ENCODE results near the gene FASLG. TPM values are rescaled to one million over a fixed set of nuclear protein-coding genes. Genes with fewer than 3 reads are reported as not detected.
A peak's percentile ranks its signal among the peaks of the same experiment; 100 is the strongest.
"Not testable (repeated sequence)": the region's sequence is repeated elsewhere in the genome, so short reads cannot be mapped to it uniquely, and the experiment has no call there.

Gene FASLG, protein sequence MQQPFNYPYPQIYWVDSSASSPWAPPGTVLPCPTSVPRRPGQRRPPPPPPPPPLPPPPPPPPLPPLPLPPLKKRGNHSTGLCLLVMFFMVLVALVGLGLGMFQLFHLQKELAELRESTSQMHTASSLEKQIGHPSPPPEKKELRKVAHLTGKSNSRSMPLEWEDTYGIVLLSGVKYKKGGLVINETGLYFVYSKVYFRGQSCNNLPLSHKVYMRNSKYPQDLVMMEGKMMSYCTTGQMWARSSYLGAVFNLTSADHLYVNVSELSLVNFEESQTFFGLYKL
- total RNA-seq = 0.16 TPM
- long read RNA-seq = 0 reads

DNA sequence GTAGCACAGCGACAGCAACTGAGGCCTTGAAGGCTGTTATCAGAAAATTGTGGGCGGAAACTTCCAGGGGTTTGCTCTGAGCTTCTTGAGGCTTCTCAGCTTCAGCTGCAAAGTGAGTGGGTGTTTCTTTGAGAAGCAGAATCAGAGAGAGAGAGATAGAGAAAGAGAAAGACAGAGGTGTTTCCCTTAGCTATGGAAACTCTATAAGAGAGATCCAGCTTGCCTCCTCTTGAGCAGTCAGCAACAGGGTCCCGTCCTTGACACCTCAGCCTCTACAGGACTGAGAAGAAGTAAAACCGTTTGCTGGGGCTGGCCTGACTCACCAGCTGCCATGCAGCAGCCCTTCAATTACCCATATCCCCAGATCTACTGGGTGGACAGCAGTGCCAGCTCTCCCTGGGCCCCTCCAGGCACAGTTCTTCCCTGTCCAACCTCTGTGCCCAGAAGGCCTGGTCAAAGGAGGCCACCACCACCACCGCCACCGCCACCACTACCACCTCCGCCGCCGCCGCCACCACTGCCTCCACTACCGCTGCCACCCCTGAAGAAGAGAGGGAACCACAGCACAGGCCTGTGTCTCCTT, at the start of gene FASLG:
FASLG (plus strand) TSS at position 233 of the 583 bp plus-strand sequence; CDS start at position 332, 99 bp downstream.
- DNase-seq (ENCODE audit: missing footprints) (peak; percentile 66), ATAC-seq (no peak)
- intact Hi-C loops (cut with DNase I) = no loop called here

DNA sequence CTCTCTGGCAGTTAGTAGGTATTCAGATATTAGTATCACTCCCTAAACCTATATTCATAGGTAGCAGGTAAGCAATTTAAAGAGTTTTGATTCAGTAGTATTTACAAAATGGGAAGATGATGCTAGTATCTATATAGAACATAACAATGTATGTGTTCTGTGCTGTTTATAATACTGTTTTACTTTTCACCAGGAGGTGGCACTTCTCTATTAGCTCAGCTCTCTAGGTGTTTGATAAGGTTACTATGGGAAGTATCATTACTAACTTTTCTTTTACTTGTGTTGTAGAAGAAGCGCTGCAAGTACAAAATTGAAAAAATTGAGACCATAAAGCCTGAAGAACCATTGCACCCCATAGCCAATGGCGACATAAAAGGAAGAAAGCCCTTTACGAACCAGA, 49.4 kb upstream of the FASLG start:
- ATAC-seq (no peak), DNase-seq (ENCODE audit: missing footprints) (no peak)
- intact Hi-C loops (cut with DNase I) = loop anchor here (1.0 kb wide), 1 partner anchor 110 kb away; no protein-coding TSS in a partner anchor

DNA sequence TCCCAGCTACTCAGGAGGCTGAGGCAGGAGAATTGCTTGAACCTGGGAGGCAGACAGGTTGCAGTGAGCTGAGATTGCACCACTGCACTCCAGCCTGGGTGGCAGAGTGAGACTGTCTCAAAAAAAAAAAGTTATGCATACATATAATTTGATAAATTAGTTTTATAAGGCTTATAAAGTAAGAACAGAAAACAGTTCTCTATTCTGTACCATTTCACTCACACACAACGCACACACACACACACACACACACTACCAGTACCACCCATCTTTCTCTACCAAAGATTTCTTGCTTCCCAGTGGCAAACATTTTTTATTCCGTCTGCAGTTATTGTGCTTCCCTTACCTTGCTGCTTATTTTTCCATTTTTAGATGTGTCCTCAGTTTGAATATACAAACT, 46.4 kb upstream of the FASLG start:
- intact Hi-C loops (cut with DNase I) = no loop called here
- DNase-seq (ENCODE audit: missing footprints) (no peak), ATAC-seq (no peak)

DNA sequence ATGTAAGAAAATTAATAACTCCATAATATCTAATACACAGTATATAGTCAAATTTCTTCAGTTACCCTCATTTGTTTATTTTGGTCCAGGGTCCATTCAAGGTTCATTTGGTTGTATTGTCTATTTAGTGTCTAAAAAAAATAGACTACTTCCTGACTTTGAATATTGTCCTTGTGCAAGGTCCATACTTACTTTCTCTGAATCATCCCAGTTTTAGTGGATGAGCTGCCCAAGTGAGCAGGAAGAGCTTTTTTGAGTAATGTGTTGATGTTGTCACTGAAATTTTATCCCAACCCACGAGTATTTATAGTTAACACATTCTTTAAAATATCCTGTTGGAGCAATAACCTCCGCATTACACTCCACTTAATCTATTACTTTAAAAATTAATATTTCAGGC, 45.6 kb upstream of the FASLG start:
- intact Hi-C loops (cut with DNase I) = no loop called here
- ATAC-seq (no peak), DNase-seq (ENCODE audit: missing footprints) (no peak)

DNA sequence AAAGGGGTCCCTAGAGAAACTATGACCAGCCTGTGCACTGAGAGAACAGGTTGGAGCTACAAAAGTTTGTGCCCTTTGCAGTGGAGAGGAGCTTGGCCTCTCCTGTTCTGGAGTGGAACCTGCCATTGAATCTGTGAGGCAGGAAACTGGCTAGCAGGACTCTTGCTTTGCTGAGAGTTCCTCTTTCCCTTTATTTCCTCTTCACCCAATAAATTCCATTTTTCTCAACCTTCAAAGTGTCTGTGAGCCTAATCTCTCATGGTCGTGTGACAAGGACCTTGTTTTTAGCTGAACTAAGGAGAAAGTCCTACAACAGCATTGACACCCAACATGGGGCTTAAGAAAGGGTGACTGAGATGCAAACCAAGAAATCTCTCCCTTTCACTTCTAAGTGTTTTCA, 42.7 kb upstream of the FASLG start:
- no peak for ATAC-seq
- intact Hi-C loops (cut with DNase I) = no loop called here

DNA sequence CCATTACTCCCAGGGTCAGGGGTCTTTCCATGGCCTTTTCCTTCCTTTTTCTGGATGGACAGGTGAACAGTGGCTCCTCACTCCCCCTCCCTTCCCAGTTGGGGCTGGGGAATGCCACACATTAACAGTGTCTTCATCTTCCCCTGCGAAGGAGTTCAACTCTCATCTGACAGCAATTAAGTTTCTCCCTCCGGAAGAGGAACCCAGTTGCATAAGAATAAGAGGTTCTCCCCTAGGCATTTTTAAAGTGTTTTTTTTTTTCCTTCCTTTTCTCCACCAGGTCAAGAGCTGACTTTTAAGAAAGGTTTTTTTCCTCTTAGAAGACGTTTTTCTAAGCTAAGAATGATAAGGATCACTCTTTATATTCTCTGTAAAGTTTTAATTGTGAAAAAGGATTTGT, 42.3 kb upstream of the FASLG start:
- ATAC-seq (no peak), DNase-seq (ENCODE audit: missing footprints) (no peak)
- intact Hi-C loops (cut with DNase I) = no loop called here

More for the DNA sequence above, 42.7 kb upstream of the FASLG start:
- DNase-seq (ENCODE audit: missing footprints) = no peak

DNA sequence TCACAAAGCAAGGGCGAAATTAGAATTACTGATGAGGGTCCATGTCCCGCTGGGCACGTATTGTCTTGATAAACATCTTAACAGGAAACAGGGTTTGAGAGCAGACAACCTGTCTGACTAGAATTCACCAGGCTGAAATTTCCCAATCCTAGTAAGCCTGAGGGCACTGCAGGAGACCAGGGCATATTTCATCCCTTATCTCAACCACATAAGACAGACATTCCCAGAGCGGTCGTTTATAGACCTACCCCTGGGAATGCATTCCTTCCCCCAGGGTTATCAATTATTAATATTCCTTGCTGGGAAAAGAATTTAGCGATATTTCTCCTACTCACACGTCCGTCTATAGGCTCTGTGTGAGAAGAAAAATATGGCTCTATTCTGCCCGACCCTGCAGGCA, 38.3 kb upstream of the FASLG start:
- ATAC-seq; intact Hi-C loops (cut with DNase I); DNase-seq (ENCODE audit: missing footprints): not testable (repeated sequence)

DNA sequence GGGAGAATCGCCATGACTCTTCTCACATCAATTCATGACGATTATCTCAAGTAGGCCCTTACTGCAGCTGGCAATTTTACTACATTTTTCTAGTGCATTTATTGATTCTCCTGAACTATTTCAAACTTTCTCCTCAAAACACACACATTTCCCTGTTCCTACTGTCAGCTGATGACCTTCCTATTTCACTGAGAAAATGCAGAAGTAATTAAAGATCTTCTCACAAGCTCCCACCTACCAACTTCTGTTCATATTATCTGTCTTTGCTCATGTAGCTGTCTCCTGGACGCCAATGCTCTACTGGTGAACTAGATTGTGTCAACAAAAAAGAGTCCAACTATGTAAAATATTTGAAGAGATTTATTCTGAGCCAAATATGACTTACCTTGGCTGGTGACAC, 36.4 kb upstream of the FASLG start:
- intact Hi-C loops (cut with DNase I) = no loop called here
- DNase-seq (ENCODE audit: missing footprints) = no peak
- ATAC-seq = no peak

DNA sequence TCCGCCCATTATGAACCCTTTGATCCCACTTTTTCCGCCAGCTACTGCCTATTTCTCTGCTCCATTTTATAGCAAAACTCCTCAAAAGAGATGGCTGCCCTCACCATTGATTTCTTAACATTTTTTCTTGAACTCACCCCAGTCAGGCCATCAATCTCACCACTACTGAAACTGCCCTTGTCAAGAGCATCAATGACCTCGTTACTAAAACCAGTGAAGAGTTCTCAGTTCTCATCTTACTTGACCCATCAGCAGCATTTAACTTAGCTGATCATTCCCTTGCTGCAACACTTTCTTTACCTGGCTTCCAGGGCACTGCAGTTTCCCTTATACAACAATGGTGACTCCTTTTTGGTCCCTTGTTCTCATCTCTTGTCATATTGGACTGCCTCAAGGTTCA, 35.2 kb upstream of the FASLG start:
- ATAC-seq = no peak
- intact Hi-C loops (cut with DNase I) = no loop called here
- DNase-seq (ENCODE audit: missing footprints) = no peak

DNA sequence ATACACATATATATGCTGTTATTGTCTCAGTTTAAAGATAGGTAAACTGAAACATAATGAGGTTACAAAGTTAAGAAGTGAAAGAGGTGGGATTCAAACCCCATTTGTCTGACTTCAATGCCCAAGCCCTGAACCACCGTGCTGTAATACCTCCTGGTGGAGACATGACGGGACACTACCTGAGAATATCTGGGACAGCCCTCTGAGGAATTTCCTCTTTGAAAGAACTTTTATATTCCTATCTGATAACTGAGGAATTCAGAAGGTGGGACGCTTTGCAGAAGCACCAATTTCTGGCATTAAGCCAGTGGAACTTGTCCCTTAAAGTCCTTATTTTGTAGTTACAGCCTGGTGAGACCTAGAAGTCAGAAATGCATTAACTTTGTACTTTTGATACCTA, 32.1 kb upstream of the FASLG start:
- ATAC-seq = no peak
- no peak for DNase-seq (ENCODE audit: missing footprints)
- intact Hi-C loops (cut with DNase I) = no loop called here

DNA sequence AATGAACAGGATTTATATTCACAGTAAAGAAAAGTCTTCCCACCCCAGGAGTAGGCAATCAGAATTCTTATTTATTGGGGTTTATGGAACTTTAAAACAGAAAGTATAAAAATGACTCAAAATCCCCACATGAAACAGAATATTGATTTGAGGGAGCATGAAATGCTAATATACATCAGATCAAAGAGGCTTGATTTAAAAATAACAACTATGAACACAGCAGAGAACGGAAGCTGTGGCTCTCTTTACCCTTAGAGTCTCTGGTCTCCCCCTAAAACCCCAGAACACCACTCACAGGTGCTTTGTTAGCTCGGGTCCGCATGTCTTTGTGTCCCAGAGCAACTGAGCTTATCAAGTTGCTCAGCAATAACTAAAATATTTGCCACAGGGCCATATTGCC, 31.2 kb upstream of the FASLG start:
- ATAC-seq = no peak
- no peak for DNase-seq (ENCODE audit: missing footprints)
- intact Hi-C loops (cut with DNase I) = no loop called here

DNA sequence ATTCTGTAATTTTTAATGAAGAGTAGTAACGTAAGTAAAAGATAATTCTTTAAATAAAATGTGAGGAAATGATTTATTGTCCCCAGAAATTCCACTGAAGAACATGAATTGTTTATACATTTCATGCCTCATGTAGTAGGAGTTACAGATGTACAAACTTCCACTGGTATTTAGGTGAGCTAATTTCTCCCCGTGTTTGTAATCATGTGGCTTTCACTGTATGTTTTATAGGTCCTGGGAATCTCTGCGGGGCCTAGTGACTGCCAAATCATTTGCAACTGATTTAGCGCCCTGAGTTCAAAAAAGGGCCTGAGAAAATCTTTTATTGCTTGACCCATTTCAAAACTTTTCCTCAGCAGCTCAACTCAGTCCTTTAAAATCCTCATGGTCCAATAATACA, 30.5 kb upstream of the FASLG start:
- intact Hi-C loops (cut with DNase I) = no loop called here
- no peak for ATAC-seq
- DNase-seq (ENCODE audit: missing footprints) = no peak

DNA sequence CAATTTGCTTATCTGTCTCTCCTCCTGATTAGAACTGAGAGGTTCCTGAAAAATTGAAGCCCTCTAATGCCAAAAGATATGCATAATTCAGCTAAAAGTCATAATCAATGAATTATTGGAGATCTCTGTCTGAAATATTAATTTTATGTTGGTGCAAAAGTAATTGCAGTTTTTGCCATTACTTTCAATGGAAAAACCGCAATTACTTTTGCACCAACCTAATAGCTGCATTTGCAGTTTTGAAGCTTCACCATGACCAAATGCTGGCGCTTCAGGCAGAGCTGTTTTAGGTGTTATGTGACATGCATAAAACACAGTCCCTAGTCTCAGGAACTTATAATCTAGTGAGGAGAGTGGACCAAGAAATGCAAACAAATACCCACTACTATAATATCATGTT, 29.7 kb upstream of the FASLG start:
- DNase-seq (ENCODE audit: missing footprints) (no peak), ATAC-seq (no peak)
- intact Hi-C loops (cut with DNase I) = no loop called here

DNA sequence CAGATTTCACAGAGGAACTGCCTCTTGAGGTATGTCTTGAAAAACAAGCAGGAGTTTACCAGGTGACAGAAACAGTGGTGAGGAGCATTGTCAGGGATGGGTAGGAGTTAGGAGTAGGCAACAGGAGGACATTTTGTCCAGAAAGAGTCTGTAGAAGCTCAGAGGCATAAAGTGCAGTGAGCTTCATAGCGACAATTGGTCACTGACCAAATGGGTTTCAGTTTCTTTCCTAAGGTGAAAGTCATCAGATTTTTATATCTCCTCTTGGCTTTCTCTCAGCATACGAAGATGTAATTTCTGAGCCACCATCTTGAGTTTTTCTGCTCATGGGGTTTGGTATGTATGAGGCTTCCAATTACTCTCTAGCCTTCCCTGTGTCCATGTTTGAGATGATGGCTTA, 29.3 kb upstream of the FASLG start:
- intact Hi-C loops (cut with DNase I) = no loop called here

DNA sequence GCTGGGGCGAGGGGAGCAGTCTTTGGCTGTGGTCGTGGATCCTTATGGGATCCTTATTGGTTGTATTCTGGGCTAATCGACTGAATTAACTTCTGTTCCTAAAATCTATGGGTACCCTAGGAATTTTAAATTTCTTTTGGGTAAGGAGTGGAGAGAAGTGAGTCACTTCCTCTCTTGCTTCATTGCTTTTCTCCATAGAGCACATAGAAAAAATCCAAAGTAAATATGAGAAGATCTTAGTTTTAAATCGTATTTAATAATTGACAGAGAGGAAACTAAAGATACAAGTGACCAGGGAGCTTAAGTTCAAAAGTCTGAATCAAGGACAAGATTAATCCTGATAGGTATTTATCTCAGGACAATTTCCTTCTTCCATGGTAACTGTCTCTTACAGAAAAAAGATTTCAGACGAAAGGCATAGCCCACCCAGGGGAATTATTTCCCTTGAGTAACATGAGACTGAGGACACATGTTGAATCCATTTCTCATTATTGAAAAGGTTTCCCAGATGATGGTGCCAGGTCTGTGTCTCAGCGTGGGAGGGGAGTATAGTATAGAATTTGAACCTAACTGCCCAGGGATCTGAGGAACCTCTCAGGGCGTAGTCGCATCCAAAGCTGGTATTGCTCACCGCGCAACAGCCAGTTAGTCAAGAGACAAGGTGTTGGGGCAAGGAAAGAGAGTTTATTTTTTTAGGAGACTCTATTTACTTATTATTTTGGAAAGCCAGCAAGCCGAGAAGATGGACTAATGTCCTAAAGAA, 28.7 kb upstream of the FASLG start:
- no peak for ATAC-seq
- intact Hi-C loops (cut with DNase I) = no loop called here
- DNase-seq (ENCODE audit: missing footprints) = no peak

More for the DNA sequence above, 29.3 kb upstream of the FASLG start:
- ATAC-seq = no peak
- DNase-seq (ENCODE audit: missing footprints) = no peak

DNA sequence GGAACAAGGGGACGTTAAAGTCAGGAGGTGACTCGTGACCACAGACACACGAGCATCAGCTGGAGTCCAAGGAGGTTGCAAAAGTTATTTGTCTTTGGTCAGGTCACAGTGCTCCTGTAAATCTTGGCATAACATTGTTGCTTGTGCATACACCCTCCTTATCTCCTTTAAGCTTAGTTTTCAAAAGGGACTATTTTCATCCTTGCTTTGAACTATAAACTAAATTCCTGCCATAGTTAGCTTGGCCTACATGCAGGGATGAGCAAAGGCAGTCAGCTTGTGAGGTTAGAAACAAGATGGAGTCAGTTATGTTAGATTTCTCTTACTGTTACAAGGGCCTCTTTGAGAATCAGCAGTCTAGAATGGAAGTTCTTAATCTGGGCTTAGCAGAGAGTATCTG, 28.0 kb upstream of the FASLG start:
- intact Hi-C loops (cut with DNase I) = no loop called here
- DNase-seq (ENCODE audit: missing footprints) = no peak

DNA sequence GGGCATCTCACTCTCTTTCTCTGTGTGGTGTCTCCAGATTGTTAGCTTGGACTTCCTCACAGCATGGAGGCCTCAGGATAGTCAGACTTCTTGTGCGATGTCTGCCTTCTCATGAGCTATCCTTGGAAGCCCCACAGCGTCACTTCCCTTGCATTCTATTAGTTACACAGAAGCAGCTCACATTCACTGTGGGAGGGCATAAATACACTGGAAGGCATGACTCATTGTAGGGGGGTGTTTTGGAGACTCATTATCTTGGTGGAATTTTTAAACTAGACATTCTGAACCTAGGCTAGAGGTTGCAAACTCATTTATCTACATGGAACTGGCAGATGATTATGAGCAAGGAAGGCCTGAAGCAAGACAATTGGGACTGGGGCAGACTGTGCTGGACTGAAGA, 21.4 kb upstream of the FASLG start:
- intact Hi-C loops (cut with DNase I) = no loop called here
- ATAC-seq = no peak

More for the DNA sequence above, 28.0 kb upstream of the FASLG start:
- no peak for ATAC-seq

DNA sequence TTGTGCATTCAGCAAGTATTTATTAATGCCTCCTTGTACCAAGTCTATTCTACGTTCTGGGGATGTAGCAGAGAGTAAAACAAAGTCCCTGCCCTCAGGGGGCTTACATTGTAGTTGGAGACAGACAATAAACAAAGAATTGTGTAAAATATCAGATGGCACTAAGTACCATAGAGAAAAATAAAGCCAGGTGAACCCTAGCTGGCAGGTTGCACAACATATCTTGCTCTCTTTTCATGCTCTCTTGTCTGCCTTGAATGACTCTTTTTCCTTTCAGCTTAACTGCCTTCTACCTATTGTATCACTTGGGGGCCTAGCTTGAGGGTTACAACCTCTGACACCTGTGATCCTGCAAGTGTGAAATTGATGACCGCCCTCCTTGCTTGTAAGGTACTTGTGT, 20.7 kb upstream of the FASLG start:
- ATAC-seq = no peak

More for the DNA sequence above, 21.4 kb upstream of the FASLG start:
- DNase-seq (ENCODE audit: missing footprints) = no peak

DNA sequence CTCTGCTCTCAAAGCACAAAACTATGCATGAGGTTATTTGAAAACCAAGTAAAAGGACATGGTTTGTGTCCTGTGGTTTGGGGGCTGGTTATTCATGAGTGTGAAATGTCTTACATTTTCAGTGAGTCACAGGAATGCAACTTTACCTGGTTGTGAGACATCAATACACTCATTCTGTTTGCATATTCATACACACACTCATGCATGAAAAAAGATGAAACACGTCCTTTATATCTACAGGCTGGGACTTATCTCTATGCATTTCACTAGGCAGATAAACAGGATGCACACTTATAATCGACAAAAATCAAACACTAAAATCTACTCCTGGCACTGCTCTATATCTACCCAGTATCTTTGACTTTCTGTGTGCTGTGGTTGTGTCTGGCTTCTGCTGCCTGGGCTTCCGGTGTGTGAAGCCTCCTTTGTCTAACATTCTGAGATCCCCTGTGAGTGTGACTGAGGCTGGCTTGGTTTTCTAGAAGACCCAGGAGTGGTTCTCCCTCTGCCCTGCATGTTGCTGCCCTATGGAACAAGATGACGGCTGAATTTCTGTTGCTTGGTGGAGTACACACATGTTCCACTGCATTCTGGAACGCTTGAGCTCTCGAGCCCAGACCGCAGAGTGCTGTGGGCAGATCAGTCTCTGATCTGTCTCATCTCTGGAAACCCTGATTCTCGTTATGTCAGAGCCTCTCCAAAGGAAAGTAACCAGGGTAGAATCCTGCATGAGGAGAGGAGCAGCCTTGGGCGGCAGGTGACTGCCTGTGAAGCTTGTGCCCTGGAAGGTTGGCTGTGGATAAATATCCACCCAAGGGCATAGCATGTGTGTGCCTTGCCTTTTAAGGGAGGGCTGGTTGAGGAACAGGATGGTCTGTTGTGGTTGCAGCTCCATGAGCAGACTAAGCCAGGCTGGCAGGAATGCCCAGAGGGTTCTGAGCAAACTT, 19.7 kb upstream of the FASLG start:
- ATAC-seq (peak; percentile 62), DNase-seq (ENCODE audit: missing footprints) (no peak)
- intact Hi-C loops (cut with DNase I) = no loop called here

More for the DNA sequence above, 20.7 kb upstream of the FASLG start:
- no peak for DNase-seq (ENCODE audit: missing footprints)
- intact Hi-C loops (cut with DNase I) = no loop called here

All from Right ventricle myocardium inferior (tissue), 1 donor.